GM19455 (cell line): Measurements from ENCODE around the gene PIGK.

Source experiments
- ATAC-seq: cut with Tn5 transposase; IDR thresholded peaks from one replicate; pipeline ENCODE4 v1.9.1; 2021; ENCODE audit not compliant: unreplicated experiment

Gene PIGK

GRCh38 chr1:77100875-77101274 lies 118.4 kb downstream of the PIGK start:
- no peak for ATAC-seq

- no peak for ATAC-seq
Observed at GRCh38 chr1:77096496-77097255, 122.6 kb downstream of the PIGK start.

- no peak for ATAC-seq
Observed at GRCh38 chr1:77095236-77095635, 124.0 kb downstream of the PIGK start.

GRCh38 chr1:77089756-77090155 lies 129.5 kb downstream of the PIGK start:
- ATAC-seq: no peak

- no peak for ATAC-seq
Observed at GRCh38 chr1:77085109-77085508, 134.1 kb downstream of the PIGK start.

GRCh38 chr1:77084457-77084856 lies 134.8 kb downstream of the PIGK start:
- no peak for ATAC-seq

GRCh38 chr1:77081834-77082233 lies 137.4 kb downstream of the PIGK start:
- ATAC-seq: no peak

GRCh38 chr1:77076759-77077158 lies 142.5 kb downstream of the PIGK start:
- no peak for ATAC-seq

GRCh38 chr1:77068013-77068412 lies 151.2 kb downstream of the PIGK start:
- ATAC-seq: no peak

GRCh38 chr1:77065693-77066342 lies 153.4 kb downstream of the PIGK start:
- ATAC-seq: no peak

GRCh38 chr1:77064246-77064645 lies 155.0 kb downstream of the PIGK start:
- ATAC-seq: no peak

GRCh38 chr1:77063118-77063517 lies 156.1 kb downstream of the PIGK start:
- ATAC-seq: no peak

- ATAC-seq: no peak
Observed at GRCh38 chr1:77061162-77061561, 158.1 kb downstream of the PIGK start.

GRCh38 chr1:77060000-77060399 lies 159.2 kb downstream of the PIGK start:
- no peak for ATAC-seq

GRCh38 chr1:77057994-77058585 lies 161.1 kb downstream of the PIGK start:
- no peak for ATAC-seq

- ATAC-seq: no peak
Observed at GRCh38 chr1:77056525-77056924, 162.7 kb downstream of the PIGK start.

- no peak for ATAC-seq
Observed at GRCh38 chr1:77051425-77051824, 167.8 kb downstream of the PIGK start.

GRCh38 chr1:77048615-77049005 lies 170.6 kb downstream of the PIGK start:
- no peak for ATAC-seq

GRCh38 chr1:77047978-77048614 lies 171.1 kb downstream of the PIGK start:
- no peak for ATAC-seq

- no peak for ATAC-seq
Observed at GRCh38 chr1:77047575-77047974, 171.7 kb downstream of the PIGK start.

GRCh38 chr1:77044133-77044849 lies 174.9 kb downstream of the PIGK start:
- ATAC-seq: no peak
